Epidermal melanocyte (primary cell): ENCODE results near the gene HOXC13.

ENCODE experiments used
- DNase-seq: peaks from one replicate; pipeline ENCODE4 v3.0.0; 2011; ENCODE audit warnings: low spot score; ENCODE audit not compliant: insufficient read length

HOXC13 gene

DNA sequence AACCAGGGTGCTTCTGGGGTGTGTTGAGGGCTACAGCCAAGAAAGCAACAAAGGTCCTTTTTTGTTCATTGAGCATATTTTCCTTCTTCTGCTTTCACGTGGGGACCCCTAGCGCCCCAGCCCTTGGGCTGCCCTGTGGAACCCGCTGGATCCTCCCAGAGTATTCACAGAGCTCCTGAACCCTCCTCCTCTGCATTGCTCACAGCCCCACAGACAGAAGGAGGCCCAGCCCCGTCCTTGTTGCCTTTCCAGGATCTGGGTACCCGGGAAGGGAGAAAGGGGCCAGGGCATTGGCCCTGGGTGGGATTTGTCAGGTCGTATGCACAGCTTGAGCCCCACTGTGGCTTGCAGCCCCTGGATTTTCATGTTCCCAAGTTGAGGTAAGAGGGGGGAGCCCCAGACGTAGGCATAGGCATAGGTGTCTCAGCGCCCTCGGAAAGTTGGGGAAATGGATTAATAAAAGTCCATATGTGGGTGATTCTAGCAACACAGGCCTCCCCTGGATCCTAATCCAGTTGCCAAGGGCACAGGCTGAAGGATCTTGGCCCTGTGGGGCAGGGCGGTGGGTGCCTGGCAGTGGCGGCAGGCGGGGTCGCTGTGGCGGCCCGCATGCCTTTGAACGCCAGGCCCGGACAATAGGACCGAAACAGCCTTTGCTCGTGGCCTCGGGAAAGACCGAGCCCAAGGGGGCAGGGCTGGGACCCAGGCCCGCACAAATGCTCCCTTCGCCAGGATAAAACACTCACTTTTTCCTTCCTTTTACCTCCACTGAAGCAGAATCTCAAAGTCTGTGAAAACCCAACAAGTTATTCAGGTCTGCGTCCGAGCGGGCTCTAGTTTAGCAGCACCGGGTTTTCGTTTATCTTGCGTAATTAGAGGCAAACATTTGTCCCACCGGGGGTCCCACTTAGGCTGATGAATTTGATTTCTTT, 43.3 kb downstream of the HOXC13 start:
- DNase-seq: no peak

GRCh38 chr12:53982648-53983567, 44.3 kb downstream of the HOXC13 start:
- DNase-seq: no peak

DNA sequence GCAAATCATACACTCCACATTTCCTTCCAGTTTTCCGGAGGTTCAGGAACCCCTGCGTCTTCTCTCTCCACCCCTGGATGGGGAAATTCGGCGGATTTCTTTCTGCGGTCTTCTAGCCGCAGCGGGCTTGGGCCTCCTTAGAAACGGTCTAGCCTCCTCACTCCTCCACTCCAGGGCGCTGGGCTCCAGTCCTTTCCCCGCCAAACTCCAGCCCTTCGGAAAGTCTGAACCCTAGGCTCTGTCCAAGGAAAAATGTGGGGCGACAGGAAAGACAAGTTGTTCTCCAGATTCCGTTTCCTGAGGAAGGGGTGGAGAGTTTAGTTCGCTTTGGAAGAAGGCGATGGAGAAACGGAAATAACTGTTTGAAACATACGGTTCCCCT, 44.9 kb downstream of the HOXC13 start:
- no peak for DNase-seq

GRCh38 chr12:53983950-53984572, 45.4 kb downstream of the HOXC13 start:
- no peak for DNase-seq

DNA sequence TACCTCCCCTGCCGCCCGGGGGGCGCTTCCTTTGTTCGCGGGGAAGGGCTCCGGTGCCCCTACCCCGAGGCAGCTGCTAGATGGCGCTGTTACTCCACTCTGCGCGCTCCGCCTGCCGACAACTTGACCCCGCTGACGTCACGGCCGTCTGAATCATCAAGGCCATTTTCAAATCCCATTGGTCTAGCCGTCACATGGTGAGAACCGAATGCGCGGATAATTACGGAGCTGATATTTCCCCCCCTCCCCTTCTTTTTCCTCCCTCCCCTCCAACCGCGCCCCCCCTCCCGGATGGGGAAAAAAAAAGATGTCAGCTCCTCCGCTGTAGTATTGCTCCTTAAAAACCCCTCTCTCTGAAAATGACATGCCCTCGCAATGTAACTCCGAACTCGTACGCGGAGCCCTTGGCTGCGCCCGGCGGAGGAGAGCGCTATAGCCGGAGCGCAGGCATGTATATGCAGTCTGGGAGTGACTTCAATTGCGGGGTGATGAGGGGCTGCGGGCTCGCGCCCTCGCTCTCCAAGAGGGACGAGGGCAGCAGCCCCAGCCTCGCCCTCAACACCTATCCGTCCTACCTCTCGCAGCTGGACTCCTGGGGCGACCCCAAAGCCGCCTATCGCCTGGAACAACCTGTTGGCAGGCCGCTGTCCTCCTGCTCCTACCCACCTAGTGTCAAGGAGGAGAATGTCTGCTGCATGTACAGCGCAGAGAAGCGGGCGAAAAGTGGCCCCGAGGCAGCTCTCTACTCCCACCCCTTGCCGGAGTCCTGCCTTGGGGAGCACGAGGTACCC, 46.5 kb downstream of the HOXC13 start, which contains the start of gene HOXC10:
TSS of gene HOXC10 (plus strand) at position 246 of the 791 bp plus-strand sequence. CDS start at position 360, 114 bp downstream.
- DNase-seq: peak; percentile 98

DNA sequence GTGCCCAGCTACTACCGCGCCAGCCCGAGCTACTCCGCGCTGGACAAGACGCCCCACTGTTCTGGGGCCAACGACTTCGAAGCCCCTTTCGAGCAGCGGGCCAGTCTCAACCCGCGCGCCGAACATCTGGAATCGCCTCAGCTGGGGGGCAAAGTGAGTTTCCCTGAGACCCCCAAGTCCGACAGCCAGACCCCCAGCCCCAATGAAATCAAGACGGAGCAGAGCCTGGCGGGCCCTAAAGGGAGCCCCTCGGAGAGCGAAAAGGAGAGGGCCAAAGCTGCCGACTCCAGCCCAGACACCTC, 47.0 kb downstream of the HOXC13 start:
- no peak for DNase-seq

DNA sequence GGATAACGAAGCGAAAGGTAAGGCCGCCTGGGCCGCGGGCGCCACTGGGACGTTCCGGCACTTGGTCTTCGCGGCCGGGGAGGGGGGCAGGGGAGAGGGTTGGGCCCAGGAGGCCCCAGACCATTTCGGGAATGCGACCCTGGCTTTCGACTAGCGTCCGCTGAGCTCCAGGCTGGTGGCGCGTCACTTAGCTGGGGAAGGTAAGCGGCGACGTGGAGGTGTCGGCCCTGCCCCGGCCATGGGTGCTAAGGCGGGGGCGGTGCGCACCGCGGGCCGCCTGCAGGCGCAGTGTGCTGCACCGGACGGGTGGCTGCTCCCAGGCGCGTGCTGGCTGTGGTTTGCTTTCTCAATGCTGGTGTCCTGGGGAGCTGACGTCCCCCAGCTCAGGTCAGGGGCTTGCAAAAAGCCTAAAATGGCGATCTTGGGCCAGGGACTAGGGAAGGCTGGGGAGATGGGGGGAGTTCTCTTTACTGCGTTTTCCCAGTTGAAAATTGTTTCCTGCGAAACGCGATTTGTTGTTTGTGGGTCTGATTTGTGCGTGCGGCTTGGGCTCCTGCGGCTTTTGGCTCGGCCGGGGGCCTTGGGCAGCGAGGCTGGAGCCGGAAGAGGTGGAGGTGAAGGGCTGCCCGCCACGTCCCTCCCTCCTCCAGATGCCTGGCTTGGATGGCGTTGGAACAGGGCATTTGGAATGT, 47.5 kb downstream of the HOXC13 start:
- DNase-seq: no peak

GRCh38 chr12:53986686-53987483, 48.3 kb downstream of the HOXC13 start:
- no peak for DNase-seq

GRCh38 chr12:53987787-53988230, 49.2 kb downstream of the HOXC13 start:
- no peak for DNase-seq

DNA sequence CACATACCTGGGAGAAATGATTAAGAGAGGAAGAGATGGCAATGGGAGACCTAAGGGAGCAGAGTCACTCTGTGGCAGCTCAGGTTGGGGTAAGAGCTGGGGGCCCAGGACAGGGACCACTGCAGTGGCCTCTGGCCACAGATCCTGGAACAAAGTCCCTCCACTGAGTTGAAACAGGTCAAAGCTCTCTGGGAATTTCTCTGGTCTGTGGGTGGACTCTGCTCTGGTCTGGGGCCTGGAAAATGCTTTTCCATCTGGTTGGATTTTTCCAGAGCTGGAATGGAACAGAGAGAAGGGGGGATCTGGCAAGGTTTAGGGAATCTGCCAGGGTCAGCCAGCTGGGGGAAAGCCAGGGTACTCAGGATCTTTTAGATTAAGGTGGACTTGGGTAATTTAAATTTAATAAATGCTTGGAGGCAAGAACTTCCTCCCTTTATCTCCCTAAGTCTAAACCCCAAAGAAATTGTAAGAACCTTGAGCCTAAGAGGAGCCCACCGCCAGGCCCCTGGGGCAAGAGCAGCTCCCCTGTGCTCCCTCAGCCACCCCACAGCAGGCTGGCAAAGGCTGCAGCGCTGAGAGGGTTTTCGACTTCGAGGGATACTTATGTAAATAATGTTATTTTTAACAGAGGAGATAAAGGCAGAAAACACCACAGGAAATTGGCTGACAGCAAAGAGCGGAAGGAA, 50.1 kb downstream of the HOXC13 start:
- no peak for DNase-seq

- no peak for DNase-seq
These were observed 50.8 kb downstream of the HOXC13 start for GRCh38 chr12:53989227-53990113.

GRCh38 chr12:53990311-53991076, 51.9 kb downstream of the HOXC13 start:
- DNase-seq: no peak

DNA sequence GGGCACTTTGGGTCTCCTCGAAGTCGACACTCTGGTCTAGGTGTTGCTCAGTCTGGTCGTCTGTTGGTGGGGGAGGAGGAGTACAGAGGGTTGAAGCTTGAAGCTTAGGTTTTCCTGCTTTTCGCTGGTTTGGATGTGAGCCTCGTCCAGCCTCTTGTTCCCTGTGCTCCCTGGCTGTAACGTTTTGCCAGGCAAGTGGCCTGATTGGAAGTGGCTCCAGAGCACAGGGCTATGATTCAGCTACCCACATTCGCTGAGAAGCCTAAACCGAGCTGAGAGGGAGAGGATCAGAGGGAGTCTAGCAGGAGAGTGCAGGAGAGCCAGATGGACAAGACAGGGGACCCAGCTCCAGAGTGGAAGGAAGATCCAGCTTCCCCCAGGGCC, 52.4 kb downstream of the HOXC13 start:
- DNase-seq: no peak

- DNase-seq: no peak
These were observed 53.8 kb downstream of the HOXC13 start for GRCh38 chr12:53992377-53992889.

GRCh38 chr12:53993162-53994008, 54.8 kb downstream of the HOXC13 start:
- DNase-seq: no peak

DNA sequence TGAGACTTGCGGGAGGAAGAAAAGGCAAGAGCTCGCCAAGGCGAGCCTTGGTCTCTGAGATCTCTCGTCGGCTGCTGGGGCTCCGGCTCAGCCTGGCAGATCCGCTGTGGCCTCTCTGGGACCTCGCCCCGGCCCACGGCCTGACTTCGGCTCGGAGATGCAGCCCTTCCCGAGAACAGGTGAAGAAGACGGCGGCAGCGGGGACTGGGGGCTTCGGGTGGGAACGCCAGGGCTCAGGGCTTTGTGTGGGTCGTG, 55.3 kb downstream of the HOXC13 start:
- no peak for DNase-seq
